Testis (tissue), 2 donors: ENCODE results near the gene HOXD3.

ENCODE experiments used
- CTCF ChIP-seq, 3 experiments: fragments of 450-650 bp in 2 of 3; fragments of 200-600 bp in 1 of 3; sonication (generic) in 1 of 3; IDR thresholded peaks; one replicate each; pipeline ENCODE4 v1.5.1; 2016 to 2019; ENCODE audit warnings: antibody characterized with exemption in 3 of 3, mild to moderate bottlenecking in 2 of 3, moderate library complexity in 1 of 3
- POLR2A ChIP-seq: fragments of 450-650 bp; IDR thresholded peaks from one replicate; pipeline ENCODE4 v1.6.1; 2017; ENCODE audit warnings: antibody characterized with exemption, mild to moderate bottlenecking, moderate library complexity

DNA sequence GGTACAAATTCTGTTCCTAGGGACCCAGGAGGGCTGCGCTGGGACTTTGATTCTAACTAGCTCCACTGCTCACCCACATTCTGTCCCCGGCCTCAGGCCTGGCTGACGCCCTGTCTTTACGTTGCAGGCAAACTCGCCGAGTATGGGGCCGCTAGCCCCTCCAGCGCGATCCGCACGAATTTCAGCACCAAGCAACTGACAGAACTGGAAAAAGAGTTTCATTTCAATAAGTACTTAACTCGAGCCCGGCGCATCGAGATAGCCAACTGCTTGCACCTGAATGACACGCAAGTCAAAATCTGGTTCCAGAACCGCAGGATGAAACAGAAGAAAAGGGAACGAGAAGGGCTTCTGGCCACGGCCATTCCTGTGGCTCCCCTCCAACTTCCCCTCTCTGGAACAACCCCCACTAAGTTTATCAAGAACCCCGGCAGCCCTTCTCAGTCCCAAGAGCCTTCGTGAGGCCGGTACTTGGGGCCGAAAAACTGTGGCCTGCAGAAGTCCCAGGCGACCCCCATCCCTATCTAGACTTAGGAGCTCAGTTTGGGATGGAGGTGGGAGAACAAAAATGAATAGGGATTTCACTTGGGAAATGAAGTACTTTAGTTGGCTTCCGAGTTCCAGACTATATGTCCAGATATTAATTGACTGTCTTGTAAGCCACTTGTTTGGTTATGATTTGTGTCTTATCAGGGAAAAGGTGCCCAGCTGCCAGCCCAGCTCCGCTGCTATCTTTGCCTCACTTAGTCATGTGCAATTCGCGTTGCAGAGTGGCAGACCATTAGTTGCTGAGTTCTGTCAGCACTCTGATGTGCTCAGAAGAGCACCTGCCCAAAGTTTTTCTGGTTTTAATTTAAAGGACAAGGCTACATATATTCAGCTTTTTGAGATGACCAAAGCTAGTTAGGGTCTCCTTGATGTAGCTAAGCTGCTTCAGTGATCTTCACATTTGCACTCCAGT, 32.9 kb downstream of the HOXD3 start:
- TF ChIP-seq POLR2A (no peak), CTCF (IDR thresholded peaks at IDR 0.05) (no peak)
